HepG2 (cell line): ENCODE results near the gene TBC1D14. TPM values are rescaled to one million over a fixed set of nuclear protein-coding genes. Genes with fewer than 3 reads are reported as not detected.

Experiments
- CREB1 ChIP-seq, 2 experiments: fragments of 450-650 bp in 1 of 2; IDR thresholded peaks; 2 replicates each; pipeline ENCODE4 v1.6.1; 2016 to 2017; ENCODE audit warnings: control low read depth in 1 of 2, mild to moderate bottlenecking in 1 of 2, missing compliant biosample characterization in 1 of 2, missing genetic modification characterization in 1 of 2
- ELF3 ChIP-seq: IDR thresholded peaks from 2 replicates; pipeline ENCODE4 v1.6.1; 2016; ENCODE audit warnings: missing genetic modification reagents, missing compliant biosample characterization
- ETV5 ChIP-seq: IDR thresholded peaks from 2 replicates; pipeline ENCODE4 v1.6.1; 2018; ENCODE audit warnings: missing biosample characterization, missing genetic modification reagents, inconsistent platforms, borderline replicate concordance
- FOSL1 ChIP-seq: sonication (generic); formaldehyde crosslinking; IDR thresholded peaks from 2 replicates; pipeline ENCODE4 v1.9.0; 2021; ENCODE audit warnings: missing genetic modification reagents, borderline replicate concordance
- FOSL2 ChIP-seq: sonication (generic); formaldehyde crosslinking; IDR thresholded peaks from 2 replicates; pipeline ENCODE4 v1.4.0; 2020; ENCODE audit warnings: missing genetic modification reagents
- FOXO1 ChIP-seq: sonication (generic); formaldehyde crosslinking; IDR thresholded peaks from 2 replicates; pipeline ENCODE4 v1.4.0; 2020; ENCODE audit warnings: missing genetic modification reagents
- HDAC1 ChIP-seq: sonication (generic); formaldehyde crosslinking; IDR thresholded peaks from 2 replicates; pipeline ENCODE4 v1.5.1; 2020; ENCODE audit warnings: mild to moderate bottlenecking, missing genetic modification reagents
- HMG20A ChIP-seq: IDR thresholded peaks from 2 replicates; pipeline ENCODE4 v1.6.1; 2016; ENCODE audit warnings: borderline replicate concordance
- HNF4A ChIP-seq: sonication (generic); formaldehyde crosslinking; IDR thresholded peaks from 2 replicates; pipeline ENCODE4 v1.4.0; 2020; ENCODE audit warnings: missing genetic modification reagents
- JUNB ChIP-seq: sonication (generic); formaldehyde crosslinking; IDR thresholded peaks from 2 replicates; pipeline ENCODE4 v1.8.0; 2022; ENCODE audit warnings: missing genetic modification reagents, mild to moderate bottlenecking, borderline replicate concordance
- MED1 ChIP-seq: sonication (generic); formaldehyde crosslinking; IDR thresholded peaks from 2 replicates; pipeline ENCODE4 v1.4.0; 2020; ENCODE audit warnings: missing genetic modification reagents
- MIXL1 ChIP-seq: IDR thresholded peaks from 2 replicates; pipeline ENCODE4 v1.6.1; 2016
- PHF21A ChIP-seq: sonication (generic); formaldehyde crosslinking; IDR thresholded peaks from 2 replicates; pipeline ENCODE4 v1.5.0; 2020; ENCODE audit warnings: mild to moderate bottlenecking, missing genetic modification reagents
- RARA ChIP-seq: IDR thresholded peaks from 2 replicates; pipeline ENCODE4 v1.6.1; 2016; ENCODE audit warnings: missing genetic modification reagents, missing compliant biosample characterization
- SAFB2 ChIP-seq: sonication (generic); formaldehyde crosslinking; IDR thresholded peaks from 2 replicates; pipeline ENCODE4 v1.5.1; 2020; ENCODE audit warnings: missing genetic modification reagents, low read depth, mild to moderate bottlenecking, borderline replicate concordance
- SALL1 ChIP-seq: sonication (generic); formaldehyde crosslinking; IDR thresholded peaks from 2 replicates; pipeline ENCODE4 v1.8.0; 2022; ENCODE audit warnings: mild to moderate bottlenecking, missing genetic modification reagents
- SOX13 ChIP-seq, 3 experiments: fragments of 450-650 bp in 1 of 3; sonication (generic) in 1 of 3; formaldehyde crosslinking in 1 of 3; IDR thresholded peaks in 2 of 3; conservative IDR thresholded peaks in 1 of 3; 2 replicates each; pipeline versions ENCODE4 v1.5.0 to v1.6.1; 2016 to 2020; ENCODE audit warnings: antibody characterized with exemption in 1 of 3, mild to moderate bottlenecking in 1 of 3, missing compliant biosample characterization in 1 of 3, missing genetic modification reagents in 1 of 3, moderate library complexity in 1 of 3
- TBX2 ChIP-seq: sonication (generic); formaldehyde crosslinking; IDR thresholded peaks from 2 replicates; pipeline ENCODE4 v1.5.0; 2020; ENCODE audit warnings: missing genetic modification reagents, mild to moderate bottlenecking, borderline replicate concordance
- ZBTB42 ChIP-seq: sonication (generic); formaldehyde crosslinking; IDR thresholded peaks from 2 replicates; pipeline ENCODE4 v1.5.0; 2020; ENCODE audit warnings: mild to moderate bottlenecking, missing genetic modification reagents
- ZBTB8A ChIP-seq: sonication (generic); formaldehyde crosslinking; IDR thresholded peaks from 2 replicates; pipeline ENCODE4 v1.4.0; 2020; ENCODE audit warnings: mild to moderate bottlenecking, low read depth, missing genetic modification reagents, borderline replicate concordance
- ZNF543 ChIP-seq: sonication (generic); formaldehyde crosslinking; IDR thresholded peaks from 2 replicates; pipeline ENCODE4 v1.4.0; 2020; ENCODE audit warnings: mild to moderate bottlenecking, missing genetic modification reagents
- ZNF562 ChIP-seq: sonication (generic); formaldehyde crosslinking; IDR thresholded peaks from 2 replicates; pipeline ENCODE4 v1.8.0; 2022; ENCODE audit warnings: missing genetic modification reagents, borderline replicate concordance
- ZNF644 ChIP-seq: IDR thresholded peaks from 2 replicates; pipeline ENCODE4 v1.6.1; 2016; ENCODE audit warnings: low read depth
- ZNF652 ChIP-seq: IDR thresholded peaks from 2 replicates; pipeline ENCODE4 v1.6.1; 2016; ENCODE audit warnings: low read depth, borderline replicate concordance
- ZNF703 ChIP-seq: sonication (generic); formaldehyde crosslinking; IDR thresholded peaks from 2 replicates; pipeline ENCODE4 v1.5.1; 2020; ENCODE audit warnings: missing genetic modification reagents, mild to moderate bottlenecking, moderate library complexity, borderline replicate concordance
- polyA plus RNA-seq, 8 experiments: library from polyadenylated mRNA; depleted of rRNA in 3 of 8; stranded (reverse) in 7 of 8; unstranded in 1 of 8; fragments of >200 nt; fragmentation: Illumina TruSeq in 4 of 8; extraction: Trizol in 4 of 8; gene quantifications; 2 replicates each; pipeline versions ENCODE4 v1.2.1 to v1.2.3, GENCODE V29; 2011 to 2016; ENCODE audit warnings: low read depth in 4 of 8, missing spikeins in 1 of 8, mixed read lengths in 1 of 8; ENCODE audit not compliant: insufficient read depth in 1 of 8
- total RNA-seq, 5 experiments: library from RNA; depleted of rRNA; stranded (reverse); fragments of >200 nt; fragmentation: Illumina TruSeq; extraction: Trizol; gene quantifications; 2 replicates each; pipeline ENCODE4 v1.2.3, GENCODE V29; 2016; ENCODE audit warnings: low read depth in 1 of 5
- TF ChIP-seq, protein P1 (sequence below): sonication (generic); formaldehyde crosslinking; IDR thresholded peaks from 2 replicates; pipeline ENCODE4 v1.5.1; 2020; ENCODE audit warnings: missing genetic modification reagents, mild to moderate bottlenecking, borderline replicate concordance
- TF ChIP-seq, protein P2 (sequence below): sonication (generic); formaldehyde crosslinking; conservative IDR thresholded peaks from 2 replicates; pipeline ENCODE4 v1.4.0; 2020; ENCODE audit warnings: mild to moderate bottlenecking, missing genetic modification reagents, moderate library complexity

TBC1D14 gene
- total and polyA plus RNA-seq, 2 of the 13 experiments (the other 11 are each of a cell fraction or from before 2014, with no cell fraction given): 29.5 to 46.5 TPM

- TF ChIP-seq SALL1: peak; percentile 37
- no peak for TF ChIP-seq ZBTB8A (CRISPR knock-in tag)
- TF ChIP-seq ZBTB42 (CRISPR knock-in tag): no peak
- TF ChIP-seq, protein P1, sequence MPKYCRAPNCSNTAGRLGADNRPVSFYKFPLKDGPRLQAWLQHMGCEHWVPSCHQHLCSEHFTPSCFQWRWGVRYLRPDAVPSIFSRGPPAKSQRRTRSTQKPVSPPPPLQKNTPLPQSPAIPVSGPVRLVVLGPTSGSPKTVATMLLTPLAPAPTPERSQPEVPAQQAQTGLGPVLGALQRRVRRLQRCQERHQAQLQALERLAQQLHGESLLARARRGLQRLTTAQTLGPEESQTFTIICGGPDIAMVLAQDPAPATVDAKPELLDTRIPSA: no peak
- no peak for TF ChIP-seq SOX13 (IDR thresholded peaks at IDR 0.05)
- TF ChIP-seq SOX13 (CRISPR knock-in tag; conservative IDR thresholded peaks at IDR 0.05 in 1 of 2, IDR thresholded peaks at IDR 0.05 in 1 of 2): 0 out of 4 replicates have a peak, but pooled peaks of 1 of the 2 experiments have one; percentile 26
- TF ChIP-seq CREB1 (IDR thresholded peaks at IDR 0.05): no peak
- peak; percentile 25; the same call in 1 of the 2 replicates for TF ChIP-seq CREB1 (CRISPR knock-in tag; IDR thresholded peaks at IDR 0.05)
- 0 out of 2 replicates have a peak, but pooled peaks have one; percentile 46 for TF ChIP-seq MIXL1 (CRISPR knock-in tag)
- TF ChIP-seq FOXO1 (CRISPR knock-in tag): peak; percentile 15; the same call in 1 of the 2 replicates
- peak; percentile 65 for TF ChIP-seq MED1 (CRISPR knock-in tag)
- TF ChIP-seq FOSL2 (CRISPR knock-in tag): peak; percentile 45; the same call in 1 of the 2 replicates
- TF ChIP-seq FOSL1 (CRISPR knock-in tag): no peak
- TF ChIP-seq TBX2: peak; percentile 37; the same call in 1 of the 2 replicates
- TF ChIP-seq ZNF562: no peak
- peak; percentile 31; the same call in 1 of the 2 replicates for TF ChIP-seq PHF21A
- no peak for TF ChIP-seq ZNF543 (CRISPR knock-in tag)
- TF ChIP-seq ZNF703: no peak
- TF ChIP-seq HDAC1 (CRISPR knock-in tag): peak; percentile 58; the same call in 1 of the 2 replicates
- TF ChIP-seq JUNB (CRISPR knock-in tag): no peak
- peak; percentile 87 for TF ChIP-seq HNF4A (CRISPR knock-in tag)
- TF ChIP-seq HMG20A (CRISPR knock-in tag): no peak
- no peak for TF ChIP-seq ZNF652 (CRISPR knock-in tag)
- no peak for TF ChIP-seq ETV5 (CRISPR knock-in tag)
- TF ChIP-seq, protein P2, sequence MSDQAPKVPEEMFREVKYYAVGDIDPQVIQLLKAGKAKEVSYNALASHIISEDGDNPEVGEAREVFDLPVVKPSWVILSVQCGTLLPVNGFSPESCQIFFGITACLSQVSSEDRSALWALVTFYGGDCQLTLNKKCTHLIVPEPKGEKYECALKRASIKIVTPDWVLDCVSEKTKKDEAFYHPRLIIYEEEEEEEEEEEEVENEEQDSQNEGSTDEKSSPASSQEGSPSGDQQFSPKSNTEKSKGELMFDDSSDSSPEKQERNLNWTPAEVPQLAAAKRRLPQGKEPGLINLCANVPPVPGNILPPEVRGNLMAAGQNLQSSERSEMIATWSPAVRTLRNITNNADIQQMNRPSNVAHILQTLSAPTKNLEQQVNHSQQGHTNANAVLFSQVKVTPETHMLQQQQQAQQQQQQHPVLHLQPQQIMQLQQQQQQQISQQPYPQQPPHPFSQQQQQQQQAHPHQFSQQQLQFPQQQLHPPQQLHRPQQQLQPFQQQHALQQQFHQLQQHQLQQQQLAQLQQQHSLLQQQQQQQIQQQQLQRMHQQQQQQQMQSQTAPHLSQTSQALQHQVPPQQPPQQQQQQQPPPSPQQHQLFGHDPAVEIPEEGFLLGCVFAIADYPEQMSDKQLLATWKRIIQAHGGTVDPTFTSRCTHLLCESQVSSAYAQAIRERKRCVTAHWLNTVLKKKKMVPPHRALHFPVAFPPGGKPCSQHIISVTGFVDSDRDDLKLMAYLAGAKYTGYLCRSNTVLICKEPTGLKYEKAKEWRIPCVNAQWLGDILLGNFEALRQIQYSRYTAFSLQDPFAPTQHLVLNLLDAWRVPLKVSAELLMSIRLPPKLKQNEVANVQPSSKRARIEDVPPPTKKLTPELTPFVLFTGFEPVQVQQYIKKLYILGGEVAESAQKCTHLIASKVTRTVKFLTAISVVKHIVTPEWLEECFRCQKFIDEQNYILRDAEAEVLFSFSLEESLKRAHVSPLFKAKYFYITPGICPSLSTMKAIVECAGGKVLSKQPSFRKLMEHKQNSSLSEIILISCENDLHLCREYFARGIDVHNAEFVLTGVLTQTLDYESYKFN (CRISPR knock-in tag): peak; percentile 53; the same call in 1 of the 2 replicates
- 0 out of 2 replicates have a peak, but pooled peaks have one; percentile 11 for TF ChIP-seq ZNF644 (CRISPR knock-in tag)
- no peak for TF ChIP-seq SAFB2
- TF ChIP-seq RARA (CRISPR knock-in tag): 0 out of 2 replicates have a peak, but pooled peaks have one; percentile 11
- peak; percentile 11; the same call in 1 of the 2 replicates for TF ChIP-seq ELF3 (CRISPR knock-in tag)
These were observed 26.3 kb downstream of the TBC1D14 start (continued) for GRCh38 chr4:6935965-6936364.
